Measurements from ENCODE around the gene LSG1. TPM values are rescaled to one million over a fixed set of nuclear protein-coding genes. Genes with fewer than 3 reads are reported as not detected.
A peak's percentile ranks its signal among the peaks of the same experiment; 100 is the strongest.

Gene LSG1
- 45.0 and 45.5 TPM in 2 replicates for total RNA-seq
- long read RNA-seq, transcript LSG1-201 (14 exons, 3,572 nt) = major isoform, 77 of 213 reads
- long read RNA-seq, partial matches to known transcripts = 126 of 213 reads
- long read RNA-seq, other reads (novel, unspliced or antisense) = 10 of 213 reads

DNA sequence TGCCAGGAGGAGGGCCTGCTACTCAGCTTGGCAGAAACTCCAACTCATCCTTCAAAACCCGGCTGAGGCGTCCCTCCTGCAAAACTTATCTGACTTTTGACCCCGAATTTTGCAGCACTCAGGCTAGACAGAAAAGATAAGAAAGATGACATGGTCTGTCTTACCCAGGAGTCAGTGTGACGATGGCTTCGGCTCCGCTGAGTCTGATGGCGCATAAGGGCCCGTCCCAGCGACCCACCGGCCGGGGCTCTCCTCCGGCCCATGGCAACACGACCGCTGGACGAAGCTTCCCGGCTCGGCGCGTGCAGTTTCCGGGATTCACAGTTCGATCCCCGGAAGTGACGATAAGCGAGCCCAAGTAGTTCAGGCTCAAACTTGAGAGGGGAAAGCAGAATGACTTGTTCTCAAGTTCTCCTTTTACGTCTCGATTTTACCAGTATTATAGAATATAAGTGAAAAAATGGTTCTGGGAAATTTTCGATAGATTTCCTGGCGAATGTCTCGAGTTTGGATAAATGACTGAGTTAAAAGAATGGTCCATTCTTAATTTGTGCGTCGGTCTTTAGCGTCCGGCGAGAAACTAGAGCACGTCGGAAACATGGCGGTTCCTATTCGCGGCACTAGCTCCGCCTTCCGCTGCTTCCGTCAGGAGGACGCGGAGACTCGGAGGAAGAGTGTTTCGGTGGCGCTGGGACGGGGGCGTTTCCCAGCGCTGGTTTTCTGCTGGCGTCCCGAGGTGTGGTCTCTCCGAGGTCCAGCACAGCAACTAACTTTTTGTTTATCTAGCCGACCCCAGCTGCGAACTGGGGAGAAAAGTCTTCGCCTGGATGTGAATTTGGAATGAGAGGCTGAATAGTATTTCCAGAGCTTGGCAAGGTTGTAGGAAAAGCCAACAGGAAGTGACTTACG is at the start of gene LSG1:
TSS of gene LSG1 (minus strand) at position 292 of the 909 bp plus-strand sequence. CDS start at position 263, 29 bp downstream.
- peak; percentile 85 for DNase-seq (ENCODE audit: low read depth, low spot score)
- Mint-ChIP-seq H3K27ac (ENCODE audit: unreplicated experiment) (peak within 1 kb of the TSS; percentile 99), H3K4me3 (peak within 1 kb of the TSS; percentile 94), H3K9me3 (no peaks in the 10 kb centered on the region), H3K27me3 (ENCODE audit: low read depth) (peaks cover 38% of the 10 kb centered on the region), H3K36me3 (ENCODE audit: low read depth) (no peaks in the 10 kb centered on the region), H3K4me1 (peaks cover 13% of the 10 kb centered on the region)
- TF ChIP-seq, protein P1, sequence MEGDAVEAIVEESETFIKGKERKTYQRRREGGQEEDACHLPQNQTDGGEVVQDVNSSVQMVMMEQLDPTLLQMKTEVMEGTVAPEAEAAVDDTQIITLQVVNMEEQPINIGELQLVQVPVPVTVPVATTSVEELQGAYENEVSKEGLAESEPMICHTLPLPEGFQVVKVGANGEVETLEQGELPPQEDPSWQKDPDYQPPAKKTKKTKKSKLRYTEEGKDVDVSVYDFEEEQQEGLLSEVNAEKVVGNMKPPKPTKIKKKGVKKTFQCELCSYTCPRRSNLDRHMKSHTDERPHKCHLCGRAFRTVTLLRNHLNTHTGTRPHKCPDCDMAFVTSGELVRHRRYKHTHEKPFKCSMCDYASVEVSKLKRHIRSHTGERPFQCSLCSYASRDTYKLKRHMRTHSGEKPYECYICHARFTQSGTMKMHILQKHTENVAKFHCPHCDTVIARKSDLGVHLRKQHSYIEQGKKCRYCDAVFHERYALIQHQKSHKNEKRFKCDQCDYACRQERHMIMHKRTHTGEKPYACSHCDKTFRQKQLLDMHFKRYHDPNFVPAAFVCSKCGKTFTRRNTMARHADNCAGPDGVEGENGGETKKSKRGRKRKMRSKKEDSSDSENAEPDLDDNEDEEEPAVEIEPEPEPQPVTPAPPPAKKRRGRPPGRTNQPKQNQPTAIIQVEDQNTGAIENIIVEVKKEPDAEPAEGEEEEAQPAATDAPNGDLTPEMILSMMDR (conservative IDR thresholded peaks at IDR 0.05) = no peak

DNA sequence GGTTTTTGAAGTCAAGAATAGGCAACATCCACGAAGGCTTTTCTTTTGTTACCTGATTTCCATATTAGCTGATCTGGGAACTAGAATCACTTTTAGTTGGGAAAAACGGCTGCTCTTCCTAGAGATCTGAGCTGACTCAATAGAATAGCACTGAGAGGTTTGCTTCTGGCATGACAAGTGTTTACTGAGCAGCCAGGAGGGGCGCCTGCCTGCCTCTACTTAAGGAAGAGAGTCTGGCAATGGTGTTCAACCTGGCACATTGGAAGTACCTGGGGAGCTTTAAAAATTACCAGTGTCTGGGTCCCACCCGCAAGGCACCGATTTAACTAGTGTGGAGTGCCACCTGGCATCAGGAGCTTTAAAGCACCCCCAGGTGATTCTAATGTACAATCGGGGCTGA is 48.1 kb upstream of the LSG1 start:
- TF ChIP-seq, protein P1 (conservative IDR thresholded peaks at IDR 0.05) = no peak
- no peaks in the 10 kb centered on the region for H3K9me3 Mint-ChIP-seq
- no peak overlapping the region for H3K27ac Mint-ChIP-seq (ENCODE audit: unreplicated experiment)
- H3K36me3 Mint-ChIP-seq (ENCODE audit: low read depth) = no peaks in the 10 kb centered on the region
- H3K27me3 Mint-ChIP-seq (ENCODE audit: low read depth) = peaks cover 3% of the 10 kb centered on the region
- DNase-seq (ENCODE audit: low read depth, low spot score) = no peak
- H3K4me1 Mint-ChIP-seq = no peaks in the 10 kb centered on the region
- H3K4me3 Mint-ChIP-seq = no peak overlapping the region

DNA sequence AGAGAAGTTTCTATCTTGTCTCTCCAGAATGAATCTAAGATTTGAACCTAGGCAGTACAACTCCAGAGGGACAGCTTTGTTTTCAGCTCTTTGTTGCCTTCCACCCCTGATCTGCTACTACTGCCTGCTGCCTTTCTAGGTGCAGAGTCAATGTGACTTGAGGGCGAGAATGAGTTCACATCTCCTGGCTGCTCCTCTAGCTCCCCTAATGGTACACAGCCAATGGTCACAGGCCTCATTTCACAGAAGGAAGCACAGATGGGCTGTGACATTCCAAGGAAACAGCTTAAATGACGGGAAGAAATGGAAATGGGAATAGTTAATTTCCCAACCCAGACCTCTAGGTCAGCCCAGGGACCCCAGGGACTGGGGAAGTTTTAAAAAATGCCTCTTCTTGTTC is 46.1 kb upstream of the LSG1 start:
- H3K4me1 Mint-ChIP-seq = no peaks in the 10 kb centered on the region

DNA sequence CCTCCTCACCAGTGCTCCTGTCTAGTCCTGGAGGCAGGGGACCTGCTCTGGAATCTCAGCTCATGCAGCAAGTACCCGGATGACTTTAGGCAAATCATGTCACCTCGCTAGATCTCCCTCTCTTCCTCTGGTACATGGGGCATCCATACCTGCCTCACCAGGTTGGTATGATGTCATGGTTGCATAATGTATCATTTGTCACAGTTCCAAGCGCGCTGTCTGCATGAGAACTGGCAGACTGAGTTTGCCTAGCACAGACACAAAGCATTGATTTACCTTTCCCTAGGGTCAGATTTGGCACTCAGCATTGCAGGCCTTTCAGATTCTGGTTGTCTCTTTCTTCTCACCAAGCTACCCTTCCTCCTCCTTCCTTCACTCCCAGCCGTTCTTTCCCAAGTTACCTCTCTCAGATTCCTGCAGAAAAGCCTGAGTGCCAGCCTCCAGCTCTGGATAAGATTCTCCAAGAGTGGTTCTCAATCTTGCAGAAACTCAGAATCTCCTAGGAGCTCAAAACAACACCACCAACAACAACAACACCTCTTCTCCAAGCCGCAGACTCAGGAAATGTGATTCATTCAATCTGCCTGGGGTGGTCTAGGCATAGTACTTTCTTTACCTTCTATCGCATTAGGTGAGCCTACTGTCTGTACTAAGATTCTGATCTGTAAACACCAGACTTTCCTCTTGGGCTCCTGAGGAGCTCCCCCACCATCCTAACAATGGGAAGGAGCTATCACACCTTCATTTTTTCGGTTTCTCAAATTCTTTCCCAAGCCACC is 43.2 kb upstream of the LSG1 start:
- DNase-seq (ENCODE audit: low read depth, low spot score) = no peak
- TF ChIP-seq, protein P1 (conservative IDR thresholded peaks at IDR 0.05) = no peak
- no peak overlapping the region for H3K27ac Mint-ChIP-seq (ENCODE audit: unreplicated experiment)
- no peaks in the 10 kb centered on the region for H3K9me3 Mint-ChIP-seq
- no peaks in the 10 kb centered on the region for H3K4me1 Mint-ChIP-seq
- H3K4me3 Mint-ChIP-seq = no peak overlapping the region
- H3K36me3 Mint-ChIP-seq (ENCODE audit: low read depth) = no peaks in the 10 kb centered on the region
- peaks cover 3% of the 10 kb centered on the region for H3K27me3 Mint-ChIP-seq (ENCODE audit: low read depth)

More for the DNA sequence above, 46.1 kb upstream of the LSG1 start:
- Mint-ChIP-seq H3K27ac (ENCODE audit: unreplicated experiment) (no peak overlapping the region), H3K4me3 (no peak overlapping the region), H3K9me3 (no peaks in the 10 kb centered on the region), H3K27me3 (ENCODE audit: low read depth) (peaks cover 3% of the 10 kb centered on the region), H3K36me3 (ENCODE audit: low read depth) (no peaks in the 10 kb centered on the region)
- TF ChIP-seq, protein P1 (conservative IDR thresholded peaks at IDR 0.05) = no peak
- no peak for DNase-seq (ENCODE audit: low read depth, low spot score)

DNA sequence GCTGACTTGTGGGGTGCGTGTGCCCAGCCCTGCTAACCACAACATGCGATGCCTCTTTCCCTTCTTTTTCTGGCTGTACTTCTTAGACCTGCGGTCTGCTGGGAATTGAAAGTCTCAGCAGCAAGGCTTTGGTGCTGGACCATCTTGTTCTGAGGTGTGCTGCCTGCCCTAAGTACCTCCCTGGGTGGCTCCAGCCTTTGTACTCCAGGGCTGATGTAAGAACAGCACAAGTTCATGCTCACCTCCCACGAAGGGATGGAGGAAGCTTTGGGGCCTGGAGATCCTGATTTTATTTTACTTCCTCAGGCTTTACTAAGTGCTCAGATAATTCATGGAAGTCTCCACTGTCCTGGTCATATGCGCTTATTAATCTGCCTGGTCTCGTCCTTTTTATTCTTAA is 42.6 kb upstream of the LSG1 start:
- Mint-ChIP-seq H3K9me3 (no peaks in the 10 kb centered on the region), H3K4me1 (no peaks in the 10 kb centered on the region), H3K27ac (ENCODE audit: unreplicated experiment) (no peak overlapping the region), H3K4me3 (no peak overlapping the region), H3K36me3 (ENCODE audit: low read depth) (no peaks in the 10 kb centered on the region), H3K27me3 (ENCODE audit: low read depth) (peaks cover 3% of the 10 kb centered on the region)
- DNase-seq (ENCODE audit: low read depth, low spot score) = no peak
- TF ChIP-seq, protein P1 (conservative IDR thresholded peaks at IDR 0.05) = no peak
